Vagina (tissue), 2 donors: Measurements from ENCODE around the gene IL24. TPM values are rescaled to one million over a fixed set of nuclear protein-coding genes. Genes with fewer than 3 reads are reported as not detected.

Experiments used
- DNase-seq, 2 donors: peaks; one replicate each; pipeline ENCODE4 v3.0.0-alpha.2; 2017; ENCODE audit errors: extremely low spot score in 2 of 2
- H3K27ac ChIP-seq: fragments of 200-600 bp; sonication (generic); one replicate; pipeline ENCODE4 v1.5.1; 2019
- H3K27me3 ChIP-seq: fragments of 200-600 bp; sonication (generic); one replicate; pipeline ENCODE4 v1.5.1; 2019
- H3K36me3 ChIP-seq, 2 donors: fragments of 200-600 bp; sonication (generic); one replicate each; pipeline ENCODE4 v1.5.1; 2017 to 2019
- H3K4me1 ChIP-seq: fragments of 200-600 bp; sonication (generic); one replicate; pipeline ENCODE4 v1.5.1; 2019
- H3K4me3 ChIP-seq, 2 donors: fragments of 200-600 bp; sonication (generic); 1 replicate in 1 of 2; 2 replicates in 1 of 2; pipeline ENCODE4 v1.5.1; 2016 to 2019
- H3K9me3 ChIP-seq: fragments of 200-600 bp; sonication (generic); one replicate; pipeline ENCODE4 v1.5.1; 2019
- POLR2A ChIP-seq, 2 donors: fragments of 450-650 bp; IDR thresholded peaks; one replicate each; pipeline ENCODE4 v1.6.1; 2017; ENCODE audit warnings: antibody characterized with exemption in 2 of 2, mild to moderate bottlenecking in 2 of 2, moderate library complexity in 2 of 2
- POLR2AphosphoS5 ChIP-seq, 2 donors: sonication (generic); formaldehyde crosslinking; IDR thresholded peaks; one replicate each; pipeline ENCODE4 v1.9.0; 2017; ENCODE audit warnings: antibody characterized with exemption in 2 of 2, mild to moderate bottlenecking in 2 of 2, low read depth in 1 of 2; ENCODE audit not compliant: insufficient read depth in 1 of 2
- intact Hi-C: fragments of 100-400 bp; cut with DNase I; formaldehyde crosslinking; loops from one replicate; pipeline ENCODE4 v1.15.1; 2023
- total RNA-seq: library from RNA; depleted of rRNA; stranded (reverse); fragments of >200 nt; gene quantifications from one replicate; pipeline ENCODE4 v1.2.3, GENCODE V29; 2016
- TF ChIP-seq, protein P1 (sequence below), 3 experiments: fragments of 450-650 bp in 2 of 3; fragments of 200-600 bp in 1 of 3; sonication (generic) in 1 of 3; IDR thresholded peaks; one replicate each; pipeline ENCODE4 v1.5.1; 2017 to 2019; ENCODE audit warnings: antibody characterized with exemption in 3 of 3, mild to moderate bottlenecking in 2 of 3, moderate library complexity in 2 of 3

Gene IL24
- total RNA-seq, 1 donor from 2014 or later: 1.5 TPM

- Histone ChIP-seq H3K4me1 (peaks cover 16% of the 10 kb centered on the region), H3K4me3 (no peak overlapping the region), H3K27me3 (no peaks in the 10 kb centered on the region), H3K36me3 (no peaks in the 10 kb centered on the region), H3K9me3 (no peaks in the 10 kb centered on the region), H3K27ac (no peak overlapping the region)
- TF ChIP-seq, protein P1, sequence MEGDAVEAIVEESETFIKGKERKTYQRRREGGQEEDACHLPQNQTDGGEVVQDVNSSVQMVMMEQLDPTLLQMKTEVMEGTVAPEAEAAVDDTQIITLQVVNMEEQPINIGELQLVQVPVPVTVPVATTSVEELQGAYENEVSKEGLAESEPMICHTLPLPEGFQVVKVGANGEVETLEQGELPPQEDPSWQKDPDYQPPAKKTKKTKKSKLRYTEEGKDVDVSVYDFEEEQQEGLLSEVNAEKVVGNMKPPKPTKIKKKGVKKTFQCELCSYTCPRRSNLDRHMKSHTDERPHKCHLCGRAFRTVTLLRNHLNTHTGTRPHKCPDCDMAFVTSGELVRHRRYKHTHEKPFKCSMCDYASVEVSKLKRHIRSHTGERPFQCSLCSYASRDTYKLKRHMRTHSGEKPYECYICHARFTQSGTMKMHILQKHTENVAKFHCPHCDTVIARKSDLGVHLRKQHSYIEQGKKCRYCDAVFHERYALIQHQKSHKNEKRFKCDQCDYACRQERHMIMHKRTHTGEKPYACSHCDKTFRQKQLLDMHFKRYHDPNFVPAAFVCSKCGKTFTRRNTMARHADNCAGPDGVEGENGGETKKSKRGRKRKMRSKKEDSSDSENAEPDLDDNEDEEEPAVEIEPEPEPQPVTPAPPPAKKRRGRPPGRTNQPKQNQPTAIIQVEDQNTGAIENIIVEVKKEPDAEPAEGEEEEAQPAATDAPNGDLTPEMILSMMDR (IDR thresholded peaks at IDR 0.05): peak; percentile 75 to 88 (median 79)
- peak in 1 of 2 donors; percentile 41 for TF ChIP-seq POLR2AphosphoS5 (IDR thresholded peaks at IDR 0.05; ENCODE audit: insufficient read depth in 1 of 2, low read depth in 1 of 2)
- TF ChIP-seq POLR2A (IDR thresholded peaks at IDR 0.05): no peak
- DNase-seq: no peak
- intact Hi-C loops: loop anchor here (5.0 to 10.0 kb wide), 2 partner anchors 175 to 278 kb away; partner anchors contain the start of gene DYRK3
Measured at GRCh38 chr1:206912445-206913095, 15.3 kb downstream of the IL24 start.

GRCh38 chr1:206913766-206914537 lies 16.7 kb downstream of the IL24 start:
- Histone ChIP-seq H3K9me3 (no peaks in the 10 kb centered on the region), H3K36me3 (no peaks in the 10 kb centered on the region), H3K27me3 (no peaks in the 10 kb centered on the region), H3K4me3 (no peak overlapping the region), H3K4me1 (peaks cover 11% of the 10 kb centered on the region), H3K27ac (no peak overlapping the region)
- intact Hi-C loops: loop anchor here (5.0 to 10.0 kb wide), 2 partner anchors 177 to 279 kb away; partner anchors contain the start of gene DYRK3
- DNase-seq: no peak
- no peak for TF ChIP-seq POLR2AphosphoS5 (IDR thresholded peaks at IDR 0.05; ENCODE audit: insufficient read depth in 1 of 2, low read depth in 1 of 2)
- TF ChIP-seq, protein P1 (IDR thresholded peaks at IDR 0.05): no peak
- TF ChIP-seq POLR2A (IDR thresholded peaks at IDR 0.05): no peak

GRCh38 chr1:206915030-206915735 lies 17.9 kb downstream of the IL24 start:
- Histone ChIP-seq H3K9me3 (no peaks in the 10 kb centered on the region), H3K27me3 (no peaks in the 10 kb centered on the region), H3K27ac (no peak overlapping the region), H3K4me3 (no peak overlapping the region), H3K4me1 (no peaks in the 10 kb centered on the region), H3K36me3 (no peaks in the 10 kb centered on the region)
- DNase-seq: no peak
- TF ChIP-seq, protein P1 (IDR thresholded peaks at IDR 0.05): no peak
- TF ChIP-seq POLR2A (IDR thresholded peaks at IDR 0.05) (no peak), POLR2AphosphoS5 (IDR thresholded peaks at IDR 0.05; ENCODE audit: insufficient read depth in 1 of 2, low read depth in 1 of 2) (no peak)
- intact Hi-C loops: loop anchor here (10.0 kb wide), 1 partner anchor 280 kb away; the partner anchor contains the start of gene DYRK3

GRCh38 chr1:206916000-206916709 lies 18.9 kb downstream of the IL24 start:
- no peaks in the 10 kb centered on the region for H3K9me3 ChIP-seq
- H3K27me3 ChIP-seq: no peaks in the 10 kb centered on the region
- H3K4me3 ChIP-seq: no peak overlapping the region
- no peak for DNase-seq
- H3K36me3 ChIP-seq: no peaks in the 10 kb centered on the region
- no peak overlapping the region for H3K27ac ChIP-seq
- intact Hi-C loops: loop anchor here (10.0 kb wide), 1 partner anchor 281 kb away; the partner anchor contains the start of gene DYRK3
- no peaks in the 10 kb centered on the region for H3K4me1 ChIP-seq
- TF ChIP-seq POLR2AphosphoS5 (IDR thresholded peaks at IDR 0.05; ENCODE audit: insufficient read depth in 1 of 2, low read depth in 1 of 2) (no peak), POLR2A (IDR thresholded peaks at IDR 0.05) (no peak)

DNA sequence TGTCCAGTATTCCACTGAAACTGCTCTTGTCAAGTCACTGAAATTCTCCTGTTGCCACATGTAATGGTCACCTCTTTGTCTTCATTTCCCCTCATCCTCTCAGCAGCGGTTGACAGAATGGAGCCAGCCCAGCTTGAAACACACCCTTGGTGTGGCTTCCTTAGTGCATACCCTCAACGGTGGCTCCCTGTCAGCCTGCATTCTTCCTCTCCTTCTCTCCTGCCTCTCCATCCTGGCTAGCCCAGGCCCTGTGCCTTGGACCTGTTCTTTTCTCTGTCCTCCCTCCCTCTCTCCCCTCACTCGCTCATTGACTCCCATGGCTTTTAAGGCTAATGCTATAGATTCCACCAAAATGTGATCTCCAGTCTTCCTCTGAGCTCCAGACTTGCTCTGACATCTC lies 20.8 kb downstream of the IL24 start:
- TF ChIP-seq, protein P1 (IDR thresholded peaks at IDR 0.05): no peak
- no peak for TF ChIP-seq POLR2A (IDR thresholded peaks at IDR 0.05)
- no peak for TF ChIP-seq POLR2AphosphoS5 (IDR thresholded peaks at IDR 0.05; ENCODE audit: insufficient read depth in 1 of 2, low read depth in 1 of 2)
- Histone ChIP-seq H3K27me3 (no peaks in the 10 kb centered on the region), H3K27ac (no peak overlapping the region), H3K4me3 (no peak overlapping the region), H3K9me3 (no peaks in the 10 kb centered on the region), H3K36me3 (no peaks in the 10 kb centered on the region), H3K4me1 (no peaks in the 10 kb centered on the region)
- intact Hi-C loops: loop anchor here (10.0 kb wide), 1 partner anchor 283 kb away; the partner anchor contains the start of gene DYRK3
- DNase-seq: no peak
